Measurements from ENCODE around the gene SLU7. TPM values are rescaled to one million over a fixed set of nuclear protein-coding genes. Genes with fewer than 3 reads are reported as not detected.

Gene SLU7
- polyA plus RNA-seq, 1 donor from 2014 or later: 82.2 TPM

- no peak overlapping the region for H2AFZ ChIP-seq (ENCODE audit: low read depth, low read length)
- H3K27ac ChIP-seq (ENCODE audit: low read length): no peak overlapping the region
- H3K4me2 ChIP-seq (ENCODE audit: low read length): no peak overlapping the region
- no peaks in the 10 kb centered on the region for H3K9me2 ChIP-seq (ENCODE audit: insufficient read depth, low read length)
- H3F3A ChIP-seq (ENCODE audit: insufficient read depth, low read length, poor library complexity, severe bottlenecking): no peaks in the 10 kb centered on the region
- no peaks in the 10 kb centered on the region for H4K20me1 ChIP-seq (ENCODE audit: insufficient read depth)
- H3K9ac ChIP-seq (ENCODE audit: low read length): no peak overlapping the region
- H3K36me3 ChIP-seq (ENCODE audit: insufficient read depth, low read length): no peaks in the 10 kb centered on the region
- H3K27me3 ChIP-seq (ENCODE audit: insufficient read depth, low read depth, low read length): no peaks in the 10 kb centered on the region
- TF ChIP-seq SMC3 (conservative IDR thresholded peaks at IDR 0.05; ENCODE audit: poor library complexity): peak; percentile 81
- TF ChIP-seq, protein P1, sequence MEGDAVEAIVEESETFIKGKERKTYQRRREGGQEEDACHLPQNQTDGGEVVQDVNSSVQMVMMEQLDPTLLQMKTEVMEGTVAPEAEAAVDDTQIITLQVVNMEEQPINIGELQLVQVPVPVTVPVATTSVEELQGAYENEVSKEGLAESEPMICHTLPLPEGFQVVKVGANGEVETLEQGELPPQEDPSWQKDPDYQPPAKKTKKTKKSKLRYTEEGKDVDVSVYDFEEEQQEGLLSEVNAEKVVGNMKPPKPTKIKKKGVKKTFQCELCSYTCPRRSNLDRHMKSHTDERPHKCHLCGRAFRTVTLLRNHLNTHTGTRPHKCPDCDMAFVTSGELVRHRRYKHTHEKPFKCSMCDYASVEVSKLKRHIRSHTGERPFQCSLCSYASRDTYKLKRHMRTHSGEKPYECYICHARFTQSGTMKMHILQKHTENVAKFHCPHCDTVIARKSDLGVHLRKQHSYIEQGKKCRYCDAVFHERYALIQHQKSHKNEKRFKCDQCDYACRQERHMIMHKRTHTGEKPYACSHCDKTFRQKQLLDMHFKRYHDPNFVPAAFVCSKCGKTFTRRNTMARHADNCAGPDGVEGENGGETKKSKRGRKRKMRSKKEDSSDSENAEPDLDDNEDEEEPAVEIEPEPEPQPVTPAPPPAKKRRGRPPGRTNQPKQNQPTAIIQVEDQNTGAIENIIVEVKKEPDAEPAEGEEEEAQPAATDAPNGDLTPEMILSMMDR (IDR thresholded peaks at IDR 0.05; ENCODE audit: poor library complexity, severe bottlenecking): peak; percentile 76
- no peak for TF ChIP-seq TAF1 (IDR thresholded peaks at IDR 0.05; ENCODE audit: low read depth)
- TF ChIP-seq, protein P2, sequence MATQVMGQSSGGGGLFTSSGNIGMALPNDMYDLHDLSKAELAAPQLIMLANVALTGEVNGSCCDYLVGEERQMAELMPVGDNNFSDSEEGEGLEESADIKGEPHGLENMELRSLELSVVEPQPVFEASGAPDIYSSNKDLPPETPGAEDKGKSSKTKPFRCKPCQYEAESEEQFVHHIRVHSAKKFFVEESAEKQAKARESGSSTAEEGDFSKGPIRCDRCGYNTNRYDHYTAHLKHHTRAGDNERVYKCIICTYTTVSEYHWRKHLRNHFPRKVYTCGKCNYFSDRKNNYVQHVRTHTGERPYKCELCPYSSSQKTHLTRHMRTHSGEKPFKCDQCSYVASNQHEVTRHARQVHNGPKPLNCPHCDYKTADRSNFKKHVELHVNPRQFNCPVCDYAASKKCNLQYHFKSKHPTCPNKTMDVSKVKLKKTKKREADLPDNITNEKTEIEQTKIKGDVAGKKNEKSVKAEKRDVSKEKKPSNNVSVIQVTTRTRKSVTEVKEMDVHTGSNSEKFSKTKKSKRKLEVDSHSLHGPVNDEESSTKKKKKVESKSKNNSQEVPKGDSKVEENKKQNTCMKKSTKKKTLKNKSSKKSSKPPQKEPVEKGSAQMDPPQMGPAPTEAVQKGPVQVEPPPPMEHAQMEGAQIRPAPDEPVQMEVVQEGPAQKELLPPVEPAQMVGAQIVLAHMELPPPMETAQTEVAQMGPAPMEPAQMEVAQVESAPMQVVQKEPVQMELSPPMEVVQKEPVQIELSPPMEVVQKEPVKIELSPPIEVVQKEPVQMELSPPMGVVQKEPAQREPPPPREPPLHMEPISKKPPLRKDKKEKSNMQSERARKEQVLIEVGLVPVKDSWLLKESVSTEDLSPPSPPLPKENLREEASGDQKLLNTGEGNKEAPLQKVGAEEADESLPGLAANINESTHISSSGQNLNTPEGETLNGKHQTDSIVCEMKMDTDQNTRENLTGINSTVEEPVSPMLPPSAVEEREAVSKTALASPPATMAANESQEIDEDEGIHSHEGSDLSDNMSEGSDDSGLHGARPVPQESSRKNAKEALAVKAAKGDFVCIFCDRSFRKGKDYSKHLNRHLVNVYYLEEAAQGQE (IDR thresholded peaks at IDR 0.05; ENCODE audit: borderline replicate concordance): no peak
- TF ChIP-seq MXI1 (conservative IDR thresholded peaks at IDR 0.05; ENCODE audit: poor library complexity, severe bottlenecking): no peak
- no peak for TF ChIP-seq EP300 (conservative IDR thresholded peaks at IDR 0.05; ENCODE audit: poor library complexity, severe bottlenecking)
- no peak for TF ChIP-seq POLR2AphosphoS5 (IDR thresholded peaks at IDR 0.05)
- TF ChIP-seq EZH2 (IDR thresholded peaks at IDR 0.05; ENCODE audit: borderline replicate concordance, insufficient read depth, low read length, poor library complexity, severe bottlenecking): no peak
- TF ChIP-seq RAD21 (conservative IDR thresholded peaks at IDR 0.05): peak; percentile 76
- H3K4me3 ChIP-seq (ENCODE audit: low read length): no peak overlapping the region
- peaks cover 3% of the 10 kb centered on the region for H3K79me2 ChIP-seq (replicated peaks; ENCODE audit: insufficient read depth, low read length)
- H3K9me3 ChIP-seq (ENCODE audit: low read length): peaks cover 5% of the 10 kb centered on the region
These were observed 27.8 kb downstream of the SLU7 start for GRCh38 chr5:160390787-160391696.

DNA sequence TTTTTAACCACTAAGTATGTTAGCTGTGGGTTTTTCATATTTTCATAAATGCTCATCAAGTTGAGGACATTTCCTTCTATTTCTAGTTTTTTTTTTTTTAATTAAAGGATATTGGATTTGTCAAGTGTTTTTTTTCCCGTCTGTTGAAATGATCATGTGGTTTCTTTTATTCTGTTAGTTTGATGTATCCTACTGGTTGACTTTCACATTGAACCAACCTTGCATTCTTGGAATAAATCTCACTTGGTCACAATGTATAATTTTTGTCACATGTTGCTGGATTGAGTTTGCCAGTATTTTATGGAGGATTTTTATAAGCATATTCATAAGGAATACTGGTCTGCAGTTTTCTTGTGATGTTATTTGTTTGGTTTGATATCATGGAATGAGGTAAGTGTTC lies 31.4 kb downstream of the SLU7 start:
- Histone ChIP-seq H3K9me2 (ENCODE audit: insufficient read depth, low read length) (no peaks in the 10 kb centered on the region), H3F3A (ENCODE audit: insufficient read depth, low read length, poor library complexity, severe bottlenecking) (no peaks in the 10 kb centered on the region), H3K36me3 (ENCODE audit: insufficient read depth, low read length) (no peaks in the 10 kb centered on the region), H3K4me3 (ENCODE audit: low read length) (no peak overlapping the region), H3K79me2 (replicated peaks; ENCODE audit: insufficient read depth, low read length) (peaks cover 3% of the 10 kb centered on the region), H3K27ac (ENCODE audit: low read length) (no peak overlapping the region), H3K9ac (ENCODE audit: low read length) (no peak overlapping the region), H3K9me3 (ENCODE audit: low read length) (peaks cover 5% of the 10 kb centered on the region), H3K4me2 (ENCODE audit: low read length) (no peak overlapping the region), H4K20me1 (ENCODE audit: insufficient read depth) (no peaks in the 10 kb centered on the region), H3K27me3 (ENCODE audit: insufficient read depth, low read depth, low read length) (no peaks in the 10 kb centered on the region), H2AFZ (ENCODE audit: low read depth, low read length) (no peak overlapping the region)
- TF ChIP-seq RAD21 (conservative IDR thresholded peaks at IDR 0.05) (no peak), EZH2 (IDR thresholded peaks at IDR 0.05; ENCODE audit: borderline replicate concordance, insufficient read depth, low read length, poor library complexity, severe bottlenecking) (no peak), SMC3 (conservative IDR thresholded peaks at IDR 0.05; ENCODE audit: poor library complexity) (no peak)
- TF ChIP-seq, protein P1 (IDR thresholded peaks at IDR 0.05; ENCODE audit: poor library complexity, severe bottlenecking): no peak
